ENCODE measurements around the gene PTGES2. TPM values are rescaled to one million over a fixed set of nuclear protein-coding genes. Genes with fewer than 3 reads are reported as not detected.

PTGES2 gene
- polyA plus RNA-seq, 1 of the 3 experiments (the other 2 are of a cell fraction), result 141 TPM

- DNase-seq, result no peak
- Histone ChIP-seq H3K4me3 (ENCODE audit: low read depth in 2 of 2, low read length in 1 of 2) (no peak overlapping the region), H3F3A (replicated peaks; ENCODE audit: insufficient read depth) (no peaks in the 10 kb centered on the region), H3K79me2 (ENCODE audit: insufficient read depth) (peaks cover 50% of the 10 kb centered on the region), H3K36me3 (replicated peaks in 1 of 2; ENCODE audit: control insufficient read depth in 1 of 2, insufficient read depth in 2 of 2, low read length in 1 of 2) (peaks cover 9 to 45% of the 10 kb centered on the region in 2 experiments), H3K9me2 (no peaks in the 10 kb centered on the region), H3K27ac (ENCODE audit: low read depth in 2 of 2, low read length in 1 of 2) (no peak overlapping the region), H3K9ac (no peak overlapping the region), H2AFZ (ENCODE audit: low read depth) (no peak overlapping the region), H3K4me1 (ENCODE audit: control insufficient read depth in 1 of 2, insufficient read depth in 2 of 2, low read depth in 1 of 2, low read length in 1 of 2) (peaks cover 22 to 30% of the 10 kb centered on the region in 2 experiments; a peak in 3 of 4 replicates), H4K20me1 (ENCODE audit: insufficient read depth) (0 out of 2 replicates have a peak, but pooled peaks cover 5% of the 10 kb centered on the region), H3K9me3 (no peaks in the 10 kb centered on the region), H3K4me2 (no peak overlapping the region), H3K27me3 (ENCODE audit: insufficient read depth) (no peaks in the 10 kb centered on the region)
- CTCF ChIA-PET, result interaction anchor here (1.1 to 18.8 kb wide), 3 partner anchors 14 to 367 kb away, joined by 3 to 246 read pairs (median 5); partner anchors contain the start of gene TOR2A
- POLR2A ChIA-PET, result no interaction called here
- 80% methylated on average over 12 of the region's 12 CpGs for WGBS (ENCODE audit: low lambda C conversion rate)
- TF ChIP-seq GATA2 (CRISPR knock-in tag; IDR thresholded peaks at IDR 0.05), result no peak
- no peak for TF ChIP-seq USF2 (IDR thresholded peaks at IDR 0.05; ENCODE audit: borderline replicate concordance, low read depth, low read length)
- no peak for TF ChIP-seq TEAD4 (IDR thresholded peaks at IDR 0.05; ENCODE audit: borderline replicate concordance, insufficient read depth)
- no peak for TF ChIP-seq YY1 (IDR thresholded peaks at IDR 0.05; ENCODE audit: low read depth)
- no peak for TF ChIP-seq USF1 (IDR thresholded peaks at IDR 0.05; ENCODE audit: borderline replicate concordance, low read depth)
- TF ChIP-seq RXRA (IDR thresholded peaks at IDR 0.05; ENCODE audit: borderline replicate concordance, low read depth), result no peak
- no peak for TF ChIP-seq MEF2A (IDR thresholded peaks at IDR 0.05; ENCODE audit: borderline replicate concordance, low read depth)
- no peak for TF ChIP-seq ZBTB33 (IDR thresholded peaks at IDR 0.05; ENCODE audit: borderline replicate concordance, low read depth)
- no peak for TF ChIP-seq FOXJ3 (CRISPR knock-in tag; IDR thresholded peaks at IDR 0.05)
- no peak for TF ChIP-seq CTCF (IDR thresholded peaks at IDR 0.05)
- no peak for TF ChIP-seq MXI1 (IDR thresholded peaks at IDR 0.05; ENCODE audit: low read depth, low read length)
- TF ChIP-seq SMC3 (IDR thresholded peaks at IDR 0.05; ENCODE audit: low read depth, low read length), result no peak
Measured at GRCh38 chr9:128101231-128101661, 26.3 kb downstream of the PTGES2 start.
